Neural progenitor cell (in vitro differentiated cells): ENCODE results near the gene CSNK1G1. TPM values are rescaled to one million over a fixed set of nuclear protein-coding genes. Genes with fewer than 3 reads are reported as not detected.

Experiments used
- DNase-seq: peaks from one replicate; pipeline ENCODE4 v3.0.0-alpha.2; 2016; ENCODE audit warnings: low spot score
- H2AFZ ChIP-seq: fragments of 200-600 bp; sonication (generic); replicated peaks from 2 replicates; pipeline ENCODE4 v1.6.1; 2016; ENCODE audit warnings: antibody characterized with exemption
- H3F3A ChIP-seq: fragments of 200-600 bp; sonication (generic); 2 replicates; pipeline ENCODE4 v1.6.1; 2016; ENCODE audit warnings: antibody characterized with exemption, low read depth
- H3K27ac ChIP-seq: fragments of 200-600 bp; sonication (generic); 2 replicates; pipeline ENCODE4 v1.5.1; 2016; ENCODE audit warnings: mild to moderate bottlenecking
- H3K27me3 ChIP-seq: fragments of 200-600 bp; sonication (generic); 2 replicates; pipeline ENCODE4 v1.6.1; 2016; ENCODE audit warnings: mild to moderate bottlenecking, moderate library complexity
- H3K36me3 ChIP-seq: fragments of 200-600 bp; sonication (generic); 2 replicates; pipeline ENCODE4 v1.5.1; 2016
- H3K4me1 ChIP-seq: fragments of 200-600 bp; sonication (generic); 2 replicates; pipeline ENCODE4 v1.6.1; 2016; ENCODE audit warnings: mixed run types
- H3K4me2 ChIP-seq: fragments of 200-600 bp; sonication (generic); 2 replicates; pipeline ENCODE4 v1.6.1; 2016
- H3K4me3 ChIP-seq: fragments of 200-600 bp; sonication (generic); 2 replicates; pipeline ENCODE4 v1.5.1; 2016
- H3K79me2 ChIP-seq: fragments of 200-600 bp; sonication (generic); 2 replicates; pipeline ENCODE4 v1.6.1; 2016; ENCODE audit warnings: low read depth
- H3K9ac ChIP-seq: fragments of 200-600 bp; sonication (generic); 2 replicates; pipeline ENCODE4 v1.6.1; 2016
- H3K9me3 ChIP-seq: fragments of 200-600 bp; sonication (generic); 2 replicates; pipeline ENCODE4 v1.5.1; 2016; ENCODE audit warnings: low read depth
- H4K20me1 ChIP-seq: fragments of 200-600 bp; sonication (generic); 2 replicates; pipeline ENCODE4 v1.6.1; 2016; ENCODE audit warnings: low read depth
- H3K27ac Mint-ChIP-seq: 3 replicates; pipeline ENCODE4 v1.8.0; 2021; ENCODE audit warnings: mixed read lengths
- H3K27me3 Mint-ChIP-seq: 2 replicates; pipeline ENCODE4 v1.8.0; 2022; ENCODE audit warnings: low read depth, mild to moderate bottlenecking, inconsistent platforms, moderate library complexity, mixed read lengths; ENCODE audit not compliant: insufficient read depth
- H3K36me3 Mint-ChIP-seq: 3 replicates; pipeline ENCODE4 v1.8.0; 2021; ENCODE audit warnings: mixed read lengths
- H3K4me1 Mint-ChIP-seq: 3 replicates; pipeline ENCODE4 v1.8.0; 2021; ENCODE audit warnings: mixed read lengths
- H3K4me3 Mint-ChIP-seq: 3 replicates; pipeline ENCODE4 v1.8.0; 2021; ENCODE audit warnings: mild to moderate bottlenecking, moderate library complexity, mixed read lengths
- H3K9me3 Mint-ChIP-seq: 3 replicates; pipeline ENCODE4 v1.8.0; 2020; ENCODE audit warnings: mixed read lengths
- EZH2 ChIP-seq: fragments of 200-600 bp; sonication (generic); IDR thresholded peaks from 2 replicates; pipeline ENCODE4 v1.6.1; 2017; ENCODE audit warnings: antibody characterized with exemption, mild to moderate bottlenecking, moderate library complexity
- EZH2phosphoT487 ChIP-seq: fragments of 200-600 bp; sonication (generic); IDR thresholded peaks from 2 replicates; pipeline ENCODE4 v1.6.1; 2017; ENCODE audit warnings: antibody characterized with exemption
- total RNA-seq: library from RNA; depleted of rRNA; stranded (reverse); fragments of >200 nt; gene quantifications from 2 replicates; pipeline ENCODE4 v1.2.3, GENCODE V29; 2015; ENCODE audit warnings: low replicate concordance
- TF ChIP-seq, protein P1 (sequence below): fragments of 200-600 bp; sonication (generic); IDR thresholded peaks from 2 replicates; pipeline ENCODE4 v1.5.1; 2017; ENCODE audit warnings: antibody characterized with exemption, mild to moderate bottlenecking

Gene CSNK1G1
- total RNA-seq, 1 donor from 2014 or later: 23.0 TPM

DNA sequence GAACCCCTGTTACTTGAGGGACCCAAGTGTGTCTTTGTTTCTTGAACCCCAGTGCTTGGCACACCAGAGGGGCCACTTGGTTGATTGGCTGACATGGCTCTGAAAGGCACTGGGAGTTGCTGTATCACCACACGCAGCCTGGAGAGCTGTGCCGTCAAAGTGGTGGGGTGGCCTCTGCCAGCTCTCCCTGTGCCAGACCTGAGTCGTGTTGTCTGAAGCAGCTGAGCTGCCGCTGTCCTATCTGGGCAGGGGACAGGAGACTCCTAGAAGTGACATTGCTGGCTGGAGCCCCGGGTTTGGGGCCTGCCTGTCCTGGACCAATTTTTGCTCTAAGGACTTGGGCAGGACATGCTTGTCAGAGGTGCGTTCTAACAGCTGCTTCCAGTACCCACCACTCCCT, 209.9 kb downstream of the CSNK1G1 start:
- H3K9me3 Mint-ChIP-seq: no peaks in the 10 kb centered on the region
- Histone ChIP-seq H3K27ac (no peak overlapping the region), H2AFZ (no peak overlapping the region), H3K4me1 (peaks cover 7% of the 10 kb centered on the region), H3K79me2 (no peaks in the 10 kb centered on the region), H3K4me3 (no peak overlapping the region), H3K36me3 (no peaks in the 10 kb centered on the region), H3K27me3 (peaks cover 10% of the 10 kb centered on the region), H3F3A (peaks cover 11% of the 10 kb centered on the region), H3K9ac (no peak overlapping the region), H3K9me3 (no peaks in the 10 kb centered on the region), H3K4me2 (no peak overlapping the region), H4K20me1 (no peaks in the 10 kb centered on the region)
- H3K27ac Mint-ChIP-seq: no peak overlapping the region
- no peak overlapping the region for H3K4me3 Mint-ChIP-seq
- TF ChIP-seq EZH2phosphoT487 (no peak), EZH2 (no peak)
- TF ChIP-seq, protein P1, sequence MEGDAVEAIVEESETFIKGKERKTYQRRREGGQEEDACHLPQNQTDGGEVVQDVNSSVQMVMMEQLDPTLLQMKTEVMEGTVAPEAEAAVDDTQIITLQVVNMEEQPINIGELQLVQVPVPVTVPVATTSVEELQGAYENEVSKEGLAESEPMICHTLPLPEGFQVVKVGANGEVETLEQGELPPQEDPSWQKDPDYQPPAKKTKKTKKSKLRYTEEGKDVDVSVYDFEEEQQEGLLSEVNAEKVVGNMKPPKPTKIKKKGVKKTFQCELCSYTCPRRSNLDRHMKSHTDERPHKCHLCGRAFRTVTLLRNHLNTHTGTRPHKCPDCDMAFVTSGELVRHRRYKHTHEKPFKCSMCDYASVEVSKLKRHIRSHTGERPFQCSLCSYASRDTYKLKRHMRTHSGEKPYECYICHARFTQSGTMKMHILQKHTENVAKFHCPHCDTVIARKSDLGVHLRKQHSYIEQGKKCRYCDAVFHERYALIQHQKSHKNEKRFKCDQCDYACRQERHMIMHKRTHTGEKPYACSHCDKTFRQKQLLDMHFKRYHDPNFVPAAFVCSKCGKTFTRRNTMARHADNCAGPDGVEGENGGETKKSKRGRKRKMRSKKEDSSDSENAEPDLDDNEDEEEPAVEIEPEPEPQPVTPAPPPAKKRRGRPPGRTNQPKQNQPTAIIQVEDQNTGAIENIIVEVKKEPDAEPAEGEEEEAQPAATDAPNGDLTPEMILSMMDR: no peak
- H3K36me3 Mint-ChIP-seq: peaks cover 11% of the 10 kb centered on the region
- DNase-seq: no peak
- peaks cover 2% of the 10 kb centered on the region for H3K4me1 Mint-ChIP-seq
- peaks cover 12% of the 10 kb centered on the region for H3K27me3 Mint-ChIP-seq

DNA sequence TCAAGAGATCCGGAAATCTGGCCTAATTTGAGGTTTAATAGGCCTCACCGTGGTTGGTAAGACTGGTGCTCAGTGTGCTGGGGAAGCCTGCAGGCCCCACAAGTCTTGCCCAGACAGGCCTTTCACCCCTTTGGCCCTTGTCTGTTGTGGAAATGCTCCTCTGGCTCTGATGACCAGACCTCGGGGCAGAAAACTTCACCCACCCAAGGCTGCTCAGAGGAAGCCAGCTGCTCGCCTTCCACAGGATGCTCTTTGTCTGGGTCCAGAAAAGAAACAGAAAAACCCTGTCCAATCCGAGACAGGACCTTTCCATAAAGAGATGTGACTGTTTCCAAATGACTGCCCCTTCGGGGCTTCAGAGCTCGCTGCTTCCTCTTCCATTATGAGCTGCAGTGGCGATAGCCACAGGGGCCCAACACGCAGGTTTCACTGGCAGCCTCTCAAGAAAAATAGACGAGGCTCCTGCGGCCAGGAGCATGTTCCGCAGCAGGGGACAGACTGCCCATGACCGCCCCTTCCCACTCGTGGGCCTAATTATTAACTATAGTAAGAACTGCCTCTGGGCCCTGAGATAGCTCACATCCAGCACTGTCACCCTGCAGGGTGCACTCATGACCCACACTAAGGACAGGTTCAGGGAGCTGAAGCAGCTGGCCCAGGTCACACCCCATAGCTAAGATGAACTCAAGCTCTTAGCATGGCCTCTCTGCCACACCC, 211.2 kb downstream of the CSNK1G1 start:
- Mint-ChIP-seq H3K27ac (no peak overlapping the region), H3K27me3 (peaks cover 12% of the 10 kb centered on the region), H3K36me3 (peaks cover 16% of the 10 kb centered on the region), H3K4me1 (no peaks in the 10 kb centered on the region), H3K9me3 (no peaks in the 10 kb centered on the region), H3K4me3 (no peak overlapping the region)
- Histone ChIP-seq H3K4me2 (no peak overlapping the region), H3K4me1 (peaks cover 7% of the 10 kb centered on the region), H3F3A (peaks cover 11% of the 10 kb centered on the region), H3K27ac (no peak overlapping the region), H3K27me3 (no peaks in the 10 kb centered on the region), H3K36me3 (no peaks in the 10 kb centered on the region), H2AFZ (no peak overlapping the region), H3K4me3 (no peak overlapping the region), H3K9ac (no peak overlapping the region), H3K79me2 (no peaks in the 10 kb centered on the region), H3K9me3 (no peaks in the 10 kb centered on the region), H4K20me1 (no peaks in the 10 kb centered on the region)
- DNase-seq: no peak
- TF ChIP-seq EZH2phosphoT487 (no peak), EZH2 (no peak)
- TF ChIP-seq, protein P1: no peak

DNA sequence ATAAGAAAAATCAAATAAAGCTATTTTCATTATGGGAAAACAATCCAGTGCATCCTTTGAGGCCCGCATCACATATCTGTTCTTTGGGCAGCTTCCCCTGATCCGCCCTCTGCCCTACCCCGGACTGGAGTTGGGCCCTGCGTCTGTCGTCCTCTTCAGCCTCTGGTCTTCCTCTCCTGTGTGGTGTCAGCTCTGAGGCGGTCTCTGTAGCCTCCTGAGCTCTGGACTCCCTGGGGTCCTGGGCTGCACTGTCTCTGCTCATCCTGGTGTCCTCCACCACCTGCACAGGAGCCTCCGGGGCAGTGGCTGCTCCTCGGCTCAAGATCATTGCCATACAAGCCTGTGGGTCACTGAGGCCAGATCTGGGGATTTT, 211.8 kb downstream of the CSNK1G1 start:
- no peak overlapping the region for H2AFZ ChIP-seq
- H3K4me3 Mint-ChIP-seq: no peak overlapping the region
- no peak for DNase-seq

More for the DNA sequence above, 211.8 kb downstream of the CSNK1G1 start:
- no peak overlapping the region for H3K4me2 ChIP-seq
- no peak overlapping the region for H3K4me3 ChIP-seq
- H4K20me1 ChIP-seq: no peaks in the 10 kb centered on the region
- H3K9me3 ChIP-seq: no peaks in the 10 kb centered on the region
- Mint-ChIP-seq H3K4me1 (no peaks in the 10 kb centered on the region), H3K27ac (no peak overlapping the region), H3K27me3 (peaks cover 9% of the 10 kb centered on the region), H3K36me3 (peaks cover 16% of the 10 kb centered on the region), H3K9me3 (no peaks in the 10 kb centered on the region)
- H3K79me2 ChIP-seq: no peaks in the 10 kb centered on the region
- H3K9ac ChIP-seq: no peak overlapping the region
- TF ChIP-seq, protein P1: no peak
- no peak for TF ChIP-seq EZH2
- TF ChIP-seq EZH2phosphoT487: no peak
- peaks cover 11% of the 10 kb centered on the region for H3F3A ChIP-seq
- H3K27ac ChIP-seq: no peak overlapping the region
- H3K27me3 ChIP-seq: no peaks in the 10 kb centered on the region
- H3K36me3 ChIP-seq: no peaks in the 10 kb centered on the region
- H3K4me1 ChIP-seq: peaks cover 7% of the 10 kb centered on the region
